GM18858 (cell line): ENCODE results near the gene HLA-DMB.

Experiments used
- ATAC-seq: cut with Tn5 transposase; IDR thresholded peaks from one replicate; pipeline ENCODE4 v1.9.1; 2021; ENCODE audit not compliant: unreplicated experiment

The HLA-DMB gene

DNA sequence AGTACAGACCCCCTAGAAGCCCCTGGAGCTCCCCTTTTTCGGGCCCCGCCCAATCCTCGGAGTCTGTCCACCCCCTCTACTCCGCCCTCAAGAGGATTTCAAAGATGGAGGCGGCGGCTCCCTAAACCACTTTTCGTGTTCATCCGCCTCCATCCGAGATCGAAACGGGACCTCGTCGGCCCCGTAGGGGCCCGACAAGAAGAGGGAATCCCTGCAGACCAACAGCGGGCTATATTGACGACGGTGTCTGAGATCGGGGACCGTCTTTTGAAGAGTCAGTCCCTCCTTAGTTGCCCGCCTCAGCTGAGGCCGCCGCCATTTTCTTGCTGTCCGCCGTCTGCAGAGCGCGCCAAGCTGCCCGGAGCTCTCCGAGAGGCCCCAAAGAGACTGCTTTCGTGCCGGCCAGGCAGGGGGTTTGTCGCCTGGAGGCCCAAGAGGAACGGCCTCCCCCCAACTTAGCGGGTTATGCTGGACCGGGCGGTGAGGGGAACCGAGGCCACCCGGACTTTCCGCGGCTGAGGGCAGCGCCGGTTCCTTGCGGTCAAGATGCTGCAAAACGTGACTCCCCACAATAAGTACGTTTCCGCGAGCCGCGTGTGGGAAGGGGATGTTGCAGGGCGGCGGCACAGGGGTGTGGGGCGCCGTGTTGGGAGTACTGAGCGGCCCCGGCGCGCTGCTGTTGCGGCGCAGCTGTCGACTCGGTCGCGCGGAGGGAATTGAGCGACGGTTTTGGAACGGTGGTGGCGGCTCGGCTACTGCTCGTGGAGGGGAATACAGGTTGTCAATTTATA lies 31.7 kb upstream of the HLA-DMB start:
- peak; percentile 5 for ATAC-seq

DNA sequence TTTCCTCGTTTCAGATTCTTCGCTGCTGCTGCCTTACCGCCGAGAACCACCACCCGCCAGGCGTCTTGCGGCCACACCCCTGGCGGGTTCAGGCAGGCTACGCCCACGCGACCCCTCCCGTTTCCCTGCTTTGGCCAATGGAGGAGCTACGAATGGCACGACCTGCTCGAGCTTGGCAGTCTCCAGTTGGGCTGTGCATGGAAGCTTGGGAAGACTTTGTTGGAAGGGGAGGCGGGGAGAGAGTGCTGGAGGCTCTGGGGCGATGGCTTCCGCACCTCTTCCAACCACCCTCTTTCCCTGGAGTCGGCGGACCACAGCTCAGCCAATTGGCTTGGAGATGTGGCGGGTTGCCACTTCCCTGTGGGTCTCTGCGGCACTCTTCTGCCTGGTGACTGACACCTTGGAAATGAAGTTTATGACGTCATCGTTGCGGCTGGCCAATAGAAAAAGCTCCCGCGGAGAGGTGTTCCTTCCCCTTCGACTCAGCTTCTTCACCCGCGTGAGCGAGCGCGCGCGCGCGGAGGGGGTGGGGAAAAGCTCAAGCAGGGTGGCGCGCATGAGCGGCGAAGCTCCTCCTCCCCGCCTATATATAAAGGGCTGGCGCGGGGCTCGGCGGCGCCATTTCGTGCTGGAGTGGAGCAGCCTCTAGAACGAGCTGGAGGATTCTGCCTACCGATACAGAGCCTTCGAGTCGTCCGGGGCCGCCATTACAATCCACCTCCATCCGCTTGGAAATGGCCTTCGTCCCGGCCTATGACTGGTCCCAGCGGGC lies 30.9 kb upstream of the HLA-DMB start:
- ATAC-seq, result peak; percentile 28

- no peak for ATAC-seq
Observed at GRCh38 chr6:32971242-32971580, 30.4 kb upstream of the HLA-DMB start.

GRCh38 chr6:32970413-32971241 lies 29.8 kb upstream of the HLA-DMB start:
- ATAC-seq, result no peak

DNA sequence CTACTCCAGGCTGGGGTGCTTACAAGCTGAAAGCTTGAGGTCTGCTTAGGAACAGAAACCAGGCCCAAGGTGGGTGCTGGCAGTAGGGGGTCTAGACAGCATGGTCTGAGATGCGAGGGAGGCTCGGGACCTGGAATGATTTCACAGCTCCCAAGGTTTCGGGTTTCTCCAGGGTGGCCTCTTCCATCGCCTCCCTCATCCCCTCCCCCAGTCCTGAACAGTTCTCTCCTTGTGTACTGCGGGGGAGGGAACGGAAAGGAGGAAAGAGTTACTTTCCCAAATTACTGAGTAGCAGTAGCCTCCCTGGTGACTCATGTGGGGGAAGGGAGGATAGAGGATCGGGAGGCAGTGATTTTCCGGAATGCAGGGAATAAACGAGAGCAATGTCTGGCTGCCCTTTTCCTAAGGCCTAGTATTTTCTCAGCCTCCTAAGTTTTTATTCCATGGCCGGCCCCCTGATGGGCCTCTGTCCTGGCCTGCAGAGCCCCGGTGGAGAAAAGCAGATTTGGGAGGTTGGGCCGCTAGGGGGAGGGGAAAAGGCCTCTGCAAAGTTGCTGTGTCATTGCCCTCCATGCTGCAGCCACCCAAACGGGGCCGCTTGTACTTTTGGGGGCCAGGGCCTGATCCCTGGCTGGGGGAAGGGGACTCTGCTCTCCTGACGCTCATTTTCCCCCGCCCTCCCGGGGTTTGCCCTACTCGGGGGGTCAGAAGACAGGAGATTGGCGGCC lies 29.0 kb upstream of the HLA-DMB start:
- no peak for ATAC-seq

DNA sequence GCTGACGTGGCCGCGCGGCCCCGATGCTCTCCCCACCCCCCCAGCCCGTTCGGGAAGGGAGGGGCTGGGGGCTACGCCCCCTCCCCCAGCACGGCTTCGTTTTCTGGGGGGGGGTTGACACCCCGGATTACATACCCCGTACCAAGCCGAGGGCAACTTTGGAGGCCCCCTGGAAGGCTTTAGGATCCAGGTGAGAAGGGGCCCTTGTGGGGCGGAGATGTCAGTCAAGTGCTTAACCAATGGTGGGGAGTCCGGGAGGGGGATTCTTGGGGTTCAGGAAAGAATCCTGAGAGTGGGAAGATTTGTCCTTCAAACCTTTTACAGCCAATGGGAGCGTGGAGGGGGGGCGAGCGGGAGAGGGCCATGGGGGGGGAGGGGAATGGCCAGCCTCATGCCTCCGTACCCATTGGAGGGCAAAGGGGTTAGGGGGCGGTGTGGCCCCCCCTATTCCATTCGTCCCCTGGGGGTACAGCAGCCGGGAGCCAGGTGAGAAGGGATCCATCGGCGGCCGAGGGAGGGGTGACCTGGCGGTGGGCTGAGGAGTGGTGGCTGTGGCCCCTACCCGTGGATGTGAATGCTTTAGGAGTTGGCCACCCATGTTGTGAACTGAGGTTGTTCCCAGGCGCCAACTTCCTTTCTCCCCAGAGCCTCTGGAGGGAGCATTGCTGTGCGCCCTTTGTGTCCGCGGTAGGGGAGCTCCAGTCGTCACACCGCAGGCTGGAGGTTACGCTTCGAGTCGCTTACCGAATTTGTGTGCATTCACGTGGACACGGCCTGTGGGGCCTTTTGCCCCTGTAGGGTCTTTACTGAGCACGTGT lies 28.2 kb upstream of the HLA-DMB start:
- ATAC-seq, result no peak

GRCh38 chr6:32968093-32968866 lies 27.5 kb upstream of the HLA-DMB start, which contains the start of gene BRD2:
Gene BRD2 (plus strand): TSS chr6:32968594. CDS start chr6:32972899, 4,305 bp downstream.
- ATAC-seq, result peak; percentile 34

GRCh38 chr6:32967151-32968091 lies 26.6 kb upstream of the HLA-DMB start:
- ATAC-seq, result no peak

DNA sequence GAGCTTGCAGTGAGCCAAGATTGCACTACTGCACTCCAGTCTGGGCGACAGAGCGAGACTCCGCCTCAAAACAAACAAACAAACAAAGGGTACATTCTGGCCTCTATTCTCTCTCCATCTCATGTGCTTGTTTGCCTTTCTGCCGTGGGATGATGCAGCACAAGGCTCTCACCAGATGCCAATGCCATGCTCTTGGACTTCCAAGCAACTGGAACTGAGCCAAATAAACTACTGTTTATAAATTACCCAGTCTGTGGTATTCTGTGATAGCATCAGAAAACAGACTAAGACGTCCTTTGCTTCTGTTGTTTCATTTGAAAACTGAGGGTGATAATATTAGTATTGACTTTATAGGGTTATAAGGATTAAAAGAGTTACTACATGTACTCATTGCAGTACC lies 23.9 kb upstream of the HLA-DMB start:
- ATAC-seq, result no peak

DNA sequence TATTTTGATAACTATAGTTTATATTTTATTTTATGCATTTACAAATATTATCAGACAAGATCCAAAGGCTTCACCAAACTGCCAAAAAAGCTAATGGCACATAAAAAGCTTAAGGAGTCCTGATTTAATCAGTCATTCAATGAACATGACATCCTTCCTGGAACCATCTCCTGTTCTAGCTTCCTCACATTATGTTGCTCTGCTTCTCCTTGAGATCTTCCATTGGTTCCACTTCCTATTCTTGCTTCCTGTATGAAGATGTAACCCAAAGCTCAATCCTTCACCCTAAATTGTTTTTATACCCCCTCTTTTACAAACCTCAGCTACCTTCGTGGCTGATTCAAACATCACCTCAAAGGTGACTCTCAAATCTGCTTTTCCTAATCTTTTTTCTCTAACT lies 23.0 kb upstream of the HLA-DMB start:
- ATAC-seq, result no peak

- no peak for ATAC-seq
Observed at GRCh38 chr6:32962213-32962826, 21.5 kb upstream of the HLA-DMB start.

- no peak for ATAC-seq
Observed at GRCh38 chr6:32960563-32960962, 19.7 kb upstream of the HLA-DMB start.

DNA sequence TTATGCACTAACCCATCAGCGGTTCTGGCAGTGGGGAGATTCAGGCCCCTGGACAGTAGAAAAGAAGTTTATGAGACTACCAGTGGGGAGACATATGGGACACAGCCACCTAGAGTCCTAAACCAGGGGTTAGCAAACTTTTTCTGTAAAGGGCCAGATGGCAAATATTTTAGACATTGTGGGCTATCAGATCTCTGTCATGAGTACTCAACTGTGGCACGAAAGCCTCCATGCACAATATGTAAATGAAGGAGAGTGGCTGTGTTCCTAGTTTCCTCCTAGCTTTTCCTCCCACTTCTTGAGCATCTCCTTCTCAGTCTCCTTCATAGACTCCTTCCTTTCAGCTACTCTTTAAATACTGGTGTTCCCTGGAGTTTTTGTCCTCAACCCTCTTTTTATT lies 15.3 kb upstream of the HLA-DMB start:
- no peak for ATAC-seq

- no peak for ATAC-seq
Observed at GRCh38 chr6:32954986-32955802, 14.4 kb upstream of the HLA-DMB start.

DNA sequence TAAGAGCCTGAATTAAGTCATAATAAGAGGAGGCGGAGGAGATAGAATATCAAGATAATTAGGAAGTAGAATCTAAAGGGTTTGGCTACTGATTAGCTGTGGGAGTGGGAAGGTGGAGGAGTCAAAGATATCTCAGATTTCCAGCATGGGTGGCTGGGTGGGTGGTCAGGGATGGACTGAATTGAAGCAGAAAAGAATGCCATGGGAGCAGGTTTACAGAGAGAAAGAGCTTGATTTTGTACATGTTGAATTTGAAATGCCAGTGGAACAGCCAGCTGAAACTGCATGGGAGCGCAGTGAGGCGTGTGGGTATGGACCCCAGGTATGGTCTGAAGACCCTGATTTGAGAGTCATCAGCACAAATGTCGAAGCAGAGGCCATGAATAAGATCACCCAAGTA lies 13.4 kb upstream of the HLA-DMB start:
- no peak for ATAC-seq

DNA sequence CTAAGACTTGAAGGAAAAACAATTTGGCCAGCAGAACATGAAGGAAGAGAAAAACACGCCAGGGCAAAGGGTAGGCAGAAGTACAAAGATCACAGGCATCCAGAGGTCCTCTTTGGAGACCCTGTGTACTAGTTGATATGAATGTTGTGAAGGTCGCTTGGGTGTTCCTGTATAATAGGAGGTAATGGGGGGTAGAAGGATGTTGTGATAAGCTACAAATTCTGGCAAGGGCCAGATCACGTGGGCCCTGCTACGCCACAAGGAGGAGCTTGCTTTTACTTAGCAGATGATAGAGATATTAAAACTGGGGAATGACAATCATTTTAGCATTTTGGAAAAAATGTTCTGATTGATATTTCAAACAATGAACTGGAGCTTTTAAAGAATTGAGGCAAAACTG lies 12.9 kb upstream of the HLA-DMB start:
- ATAC-seq, result no peak
